Measurements from ENCODE around the gene ALG12.

The ALG12 gene

DNA sequence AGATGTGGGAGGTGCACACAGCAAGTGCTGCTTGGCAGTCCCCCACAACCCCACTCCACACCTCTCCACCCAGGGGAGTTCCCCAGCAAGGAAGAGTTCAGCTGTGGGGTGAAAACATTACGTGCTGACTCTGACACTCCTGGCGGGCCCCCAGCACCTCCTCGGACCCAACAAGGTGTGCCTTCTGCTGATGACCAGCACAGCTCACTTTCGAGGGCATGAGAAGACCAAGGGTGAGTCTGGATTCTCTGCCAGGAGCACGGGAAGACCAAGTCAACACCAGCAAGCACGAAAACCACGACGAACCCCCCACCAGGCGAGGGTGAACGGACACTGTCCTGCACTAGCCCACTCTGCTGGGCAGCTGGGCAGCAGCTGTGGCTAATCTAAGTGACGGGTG, 1.4 kb downstream of the ALG12 start:
- TF ChIP-seq, protein P1, sequence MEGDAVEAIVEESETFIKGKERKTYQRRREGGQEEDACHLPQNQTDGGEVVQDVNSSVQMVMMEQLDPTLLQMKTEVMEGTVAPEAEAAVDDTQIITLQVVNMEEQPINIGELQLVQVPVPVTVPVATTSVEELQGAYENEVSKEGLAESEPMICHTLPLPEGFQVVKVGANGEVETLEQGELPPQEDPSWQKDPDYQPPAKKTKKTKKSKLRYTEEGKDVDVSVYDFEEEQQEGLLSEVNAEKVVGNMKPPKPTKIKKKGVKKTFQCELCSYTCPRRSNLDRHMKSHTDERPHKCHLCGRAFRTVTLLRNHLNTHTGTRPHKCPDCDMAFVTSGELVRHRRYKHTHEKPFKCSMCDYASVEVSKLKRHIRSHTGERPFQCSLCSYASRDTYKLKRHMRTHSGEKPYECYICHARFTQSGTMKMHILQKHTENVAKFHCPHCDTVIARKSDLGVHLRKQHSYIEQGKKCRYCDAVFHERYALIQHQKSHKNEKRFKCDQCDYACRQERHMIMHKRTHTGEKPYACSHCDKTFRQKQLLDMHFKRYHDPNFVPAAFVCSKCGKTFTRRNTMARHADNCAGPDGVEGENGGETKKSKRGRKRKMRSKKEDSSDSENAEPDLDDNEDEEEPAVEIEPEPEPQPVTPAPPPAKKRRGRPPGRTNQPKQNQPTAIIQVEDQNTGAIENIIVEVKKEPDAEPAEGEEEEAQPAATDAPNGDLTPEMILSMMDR (conservative IDR thresholded peaks at IDR 0.05; ENCODE audit: low read depth, low read length), result no peak
- Histone ChIP-seq H3K79me2 (ENCODE audit: insufficient read depth, low read depth) (no peaks in the 10 kb centered on the region), H3K27me3 (ENCODE audit: insufficient read depth, low read depth) (no peaks in the 10 kb centered on the region), H2AFZ (ENCODE audit: low read depth) (no peak overlapping the region), H3K36me3 (ENCODE audit: insufficient read depth) (no peaks in the 10 kb centered on the region), H3K4me3 (IDR thresholded peaks at IDR 0.05; ENCODE audit: insufficient read depth, low read depth, low read length) (no peak overlapping the region), H3K27ac (no peak overlapping the region), H4K20me1 (ENCODE audit: insufficient read depth) (no peaks in the 10 kb centered on the region), H3K4me2 (no peak overlapping the region), H3K4me1 (ENCODE audit: low read depth, poor library complexity, severe bottlenecking) (peaks cover 5% of the 10 kb centered on the region), H3K9ac (no peak overlapping the region)

DNA sequence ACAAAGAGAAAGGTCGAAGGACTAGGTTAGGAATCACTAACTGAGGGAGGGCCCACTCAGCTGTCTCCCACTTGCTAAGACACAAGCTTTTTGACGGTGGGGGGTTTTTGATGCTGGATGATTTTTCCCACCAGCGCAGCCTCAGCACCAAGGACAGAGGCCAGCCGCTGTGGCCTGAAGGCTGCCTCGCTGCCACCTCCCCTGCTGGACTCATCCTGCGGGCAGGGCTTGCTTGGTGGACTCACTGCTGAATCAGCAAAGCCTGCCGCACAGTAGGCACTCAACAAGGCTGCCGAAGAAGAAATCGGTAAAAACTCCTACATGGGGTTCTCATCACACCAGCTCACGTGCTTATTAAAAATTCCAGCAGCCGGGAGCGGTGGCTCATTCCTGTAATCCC, 2.6 kb downstream of the ALG12 start:
- Histone ChIP-seq H4K20me1 (ENCODE audit: insufficient read depth) (no peaks in the 10 kb centered on the region), H3K9ac (no peak overlapping the region), H3K4me3 (IDR thresholded peaks at IDR 0.05; ENCODE audit: insufficient read depth, low read depth, low read length) (no peak overlapping the region), H3K4me2 (no peak overlapping the region), H3K79me2 (ENCODE audit: insufficient read depth, low read depth) (no peaks in the 10 kb centered on the region), H3K4me1 (ENCODE audit: low read depth, poor library complexity, severe bottlenecking) (peaks cover 5% of the 10 kb centered on the region), H2AFZ (ENCODE audit: low read depth) (no peak overlapping the region), H3K36me3 (ENCODE audit: insufficient read depth) (no peaks in the 10 kb centered on the region), H3K27me3 (ENCODE audit: insufficient read depth, low read depth) (no peaks in the 10 kb centered on the region), H3K27ac (no peak overlapping the region)
- TF ChIP-seq, protein P1 (conservative IDR thresholded peaks at IDR 0.05; ENCODE audit: low read depth, low read length), result no peak

DNA sequence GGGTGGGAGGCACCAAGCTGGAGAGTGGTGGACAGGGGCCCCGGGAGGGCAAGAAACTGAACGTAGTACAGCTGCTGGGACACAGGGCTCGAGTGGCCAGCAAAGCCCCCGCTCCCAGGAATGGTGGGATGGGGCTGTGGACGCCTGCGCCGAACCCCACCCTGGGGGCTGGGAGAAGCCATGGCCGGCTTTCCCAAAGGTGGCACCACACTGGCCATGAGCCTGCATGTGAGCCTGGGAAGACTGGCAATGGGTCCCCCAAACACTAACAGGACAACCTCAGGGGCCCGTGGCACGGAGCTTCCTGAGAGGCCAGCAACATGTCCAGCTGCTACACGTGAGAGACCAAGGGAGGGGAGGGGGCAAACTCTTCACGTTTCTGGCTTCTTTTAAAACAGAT, 4.0 kb downstream of the ALG12 start:
- H2AFZ ChIP-seq (ENCODE audit: low read depth), result no peak overlapping the region
- H3K27ac ChIP-seq, result no peak overlapping the region
- H3K79me2 ChIP-seq (ENCODE audit: insufficient read depth, low read depth), result no peaks in the 10 kb centered on the region
- no peak overlapping the region for H3K4me2 ChIP-seq
- no peak overlapping the region for H3K4me3 ChIP-seq (IDR thresholded peaks at IDR 0.05; ENCODE audit: insufficient read depth, low read depth, low read length)
- no peaks in the 10 kb centered on the region for H3K36me3 ChIP-seq (ENCODE audit: insufficient read depth)
- no peaks in the 10 kb centered on the region for H4K20me1 ChIP-seq (ENCODE audit: insufficient read depth)
- TF ChIP-seq, protein P1 (conservative IDR thresholded peaks at IDR 0.05; ENCODE audit: low read depth, low read length), result no peak
- no peak overlapping the region for H3K9ac ChIP-seq
- H3K4me1 ChIP-seq (ENCODE audit: low read depth, poor library complexity, severe bottlenecking), result peaks cover under 1% of the 10 kb centered on the region
- no peaks in the 10 kb centered on the region for H3K27me3 ChIP-seq (ENCODE audit: insufficient read depth, low read depth)

DNA sequence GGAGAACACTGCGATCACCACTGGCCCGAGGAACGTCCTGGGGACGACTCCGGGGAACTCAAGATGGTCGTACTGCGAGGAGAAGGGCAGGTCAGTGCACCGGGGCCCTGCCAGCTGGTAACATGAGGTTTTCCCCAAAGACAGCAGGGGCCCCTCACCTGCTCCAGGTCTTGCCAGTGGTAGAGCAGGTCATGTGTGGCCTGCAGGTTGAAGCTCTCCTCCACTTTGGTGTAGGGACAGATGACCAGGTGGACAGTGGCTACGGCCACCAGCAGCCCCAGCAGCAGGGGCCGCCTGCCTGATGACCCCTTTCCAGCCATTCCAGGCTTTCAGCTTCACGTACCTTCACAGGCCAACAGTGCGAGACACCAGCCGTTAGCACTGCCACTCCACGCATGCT, 4.8 kb downstream of the ALG12 start:
- Histone ChIP-seq H3K79me2 (ENCODE audit: insufficient read depth, low read depth) (no peaks in the 10 kb centered on the region), H3K4me3 (IDR thresholded peaks at IDR 0.05; ENCODE audit: insufficient read depth, low read depth, low read length) (no peak overlapping the region), H2AFZ (ENCODE audit: low read depth) (no peak overlapping the region), H3K4me2 (no peak overlapping the region), H4K20me1 (ENCODE audit: insufficient read depth) (no peaks in the 10 kb centered on the region), H3K27me3 (ENCODE audit: insufficient read depth, low read depth) (no peaks in the 10 kb centered on the region), H3K9ac (no peak overlapping the region), H3K27ac (no peak overlapping the region), H3K4me1 (ENCODE audit: low read depth, poor library complexity, severe bottlenecking) (no peaks in the 10 kb centered on the region), H3K36me3 (ENCODE audit: insufficient read depth) (no peaks in the 10 kb centered on the region)
- TF ChIP-seq, protein P1 (conservative IDR thresholded peaks at IDR 0.05; ENCODE audit: low read depth, low read length), result no peak
